ENCODE results near the gene TXNDC8. TPM values are rescaled to one million over a fixed set of nuclear protein-coding genes. Genes with fewer than 3 reads are reported as not detected.
"Not testable (repeated sequence)": the region's sequence is repeated elsewhere in the genome, so short reads cannot be mapped to it uniquely, and the experiment has no call there.

Gene TXNDC8
- total RNA-seq, 2 donors from 2014 or later: not detected

- 94% methylated on average over 2 of the region's 2 CpGs for WGBS
- Histone ChIP-seq H3K9me3 (no peaks in the 10 kb centered on the region), H3K4me3 (no peak overlapping the region), H3K27me3 (replicated peaks; ENCODE audit: insufficient read depth) (no peaks in the 10 kb centered on the region), H3K36me3 (no peaks in the 10 kb centered on the region), H3K27ac (no peak overlapping the region), H3K4me1 (replicated peaks) (no peaks in the 10 kb centered on the region)
- no peak for DNase-seq (ENCODE audit: low spot score)
- intact Hi-C loops (cut with DNase I): no loop called here
- TF ChIP-seq, protein P1, sequence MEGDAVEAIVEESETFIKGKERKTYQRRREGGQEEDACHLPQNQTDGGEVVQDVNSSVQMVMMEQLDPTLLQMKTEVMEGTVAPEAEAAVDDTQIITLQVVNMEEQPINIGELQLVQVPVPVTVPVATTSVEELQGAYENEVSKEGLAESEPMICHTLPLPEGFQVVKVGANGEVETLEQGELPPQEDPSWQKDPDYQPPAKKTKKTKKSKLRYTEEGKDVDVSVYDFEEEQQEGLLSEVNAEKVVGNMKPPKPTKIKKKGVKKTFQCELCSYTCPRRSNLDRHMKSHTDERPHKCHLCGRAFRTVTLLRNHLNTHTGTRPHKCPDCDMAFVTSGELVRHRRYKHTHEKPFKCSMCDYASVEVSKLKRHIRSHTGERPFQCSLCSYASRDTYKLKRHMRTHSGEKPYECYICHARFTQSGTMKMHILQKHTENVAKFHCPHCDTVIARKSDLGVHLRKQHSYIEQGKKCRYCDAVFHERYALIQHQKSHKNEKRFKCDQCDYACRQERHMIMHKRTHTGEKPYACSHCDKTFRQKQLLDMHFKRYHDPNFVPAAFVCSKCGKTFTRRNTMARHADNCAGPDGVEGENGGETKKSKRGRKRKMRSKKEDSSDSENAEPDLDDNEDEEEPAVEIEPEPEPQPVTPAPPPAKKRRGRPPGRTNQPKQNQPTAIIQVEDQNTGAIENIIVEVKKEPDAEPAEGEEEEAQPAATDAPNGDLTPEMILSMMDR (IDR thresholded peaks at IDR 0.05): no peak
- TF ChIP-seq POLR2AphosphoS5 (IDR thresholded peaks at IDR 0.05) (no peak), POLR2A (IDR thresholded peaks at IDR 0.05) (no peak)
Measured at GRCh38 chr9:110364451-110364850, 26.8 kb upstream of the TXNDC8 start.

GRCh38 chr9:110358992-110359391 lies 21.3 kb upstream of the TXNDC8 start:
- H3K9me3 ChIP-seq; H3K27me3 ChIP-seq (replicated peaks; ENCODE audit: insufficient read depth); DNase-seq (ENCODE audit: low spot score); H3K27ac ChIP-seq; H3K4me3 ChIP-seq; H3K36me3 ChIP-seq; intact Hi-C loops (cut with DNase I); H3K4me1 ChIP-seq (replicated peaks): not testable (repeated sequence)
- WGBS: 87% methylated on average over 2 of the region's 2 CpGs

- no peaks in the 10 kb centered on the region for H3K4me1 ChIP-seq (replicated peaks)
- H3K36me3 ChIP-seq: no peaks in the 10 kb centered on the region
- intact Hi-C loops (cut with DNase I): no loop called here
- TF ChIP-seq POLR2A (IDR thresholded peaks at IDR 0.05) (no peak), POLR2AphosphoS5 (IDR thresholded peaks at IDR 0.05) (no peak)
- TF ChIP-seq, protein P1 (IDR thresholded peaks at IDR 0.05): no peak
- no peak for DNase-seq (ENCODE audit: low spot score)
- no peaks in the 10 kb centered on the region for H3K9me3 ChIP-seq
- H3K27me3 ChIP-seq (replicated peaks; ENCODE audit: insufficient read depth): no peaks in the 10 kb centered on the region
- H3K4me3 ChIP-seq: no peak overlapping the region
- WGBS: 38% methylated on average over 2 of the region's 2 CpGs
- H3K27ac ChIP-seq: no peak overlapping the region
Measured at GRCh38 chr9:110357505-110357904, 19.8 kb upstream of the TXNDC8 start.

DNA sequence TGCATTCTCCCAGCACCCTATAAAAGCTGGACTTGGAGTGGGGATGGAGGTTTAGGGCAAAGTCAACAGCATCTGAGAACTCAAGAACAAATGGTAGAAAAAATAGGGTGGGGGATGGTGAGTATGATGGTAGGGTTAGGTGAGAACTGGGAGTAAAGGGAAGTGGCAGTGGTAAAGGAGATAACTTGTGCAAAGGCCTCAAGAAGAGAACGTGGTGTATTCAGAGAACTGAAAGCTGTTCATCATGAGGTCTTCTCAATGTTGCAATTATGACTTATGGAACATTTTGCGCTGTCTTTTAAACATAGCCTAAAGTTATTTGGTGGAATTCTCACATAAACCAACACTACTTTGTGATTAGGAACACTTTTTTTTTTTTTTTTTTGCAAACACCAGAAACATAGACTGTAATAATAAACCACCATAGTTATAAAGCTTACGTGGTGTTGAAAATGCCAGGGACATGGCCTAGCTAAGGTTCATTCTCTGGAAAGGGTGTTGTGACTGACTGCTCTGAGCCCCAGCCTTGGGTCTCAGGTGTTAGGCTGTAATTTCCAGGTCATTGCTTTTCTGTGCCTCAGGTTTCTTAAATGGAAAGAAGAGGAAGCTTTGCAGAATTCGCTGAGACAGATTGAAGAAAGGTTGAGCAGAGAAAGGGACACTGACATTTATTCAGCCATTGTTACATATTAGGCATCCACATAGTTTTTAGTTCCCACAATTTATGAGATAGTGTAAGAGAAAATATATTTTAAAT lies 19.2 kb upstream of the TXNDC8 start:
- 71% methylated on average over 4 of the region's 4 CpGs for WGBS
- Histone ChIP-seq H3K27ac (no peak overlapping the region), H3K36me3 (no peaks in the 10 kb centered on the region), H3K4me1 (replicated peaks) (no peaks in the 10 kb centered on the region), H3K4me3 (no peak overlapping the region), H3K9me3 (no peaks in the 10 kb centered on the region), H3K27me3 (replicated peaks; ENCODE audit: insufficient read depth) (no peaks in the 10 kb centered on the region)
- no peak for TF ChIP-seq POLR2AphosphoS5 (IDR thresholded peaks at IDR 0.05)
- intact Hi-C loops (cut with DNase I): no loop called here
- no peak for DNase-seq (ENCODE audit: low spot score)

DNA sequence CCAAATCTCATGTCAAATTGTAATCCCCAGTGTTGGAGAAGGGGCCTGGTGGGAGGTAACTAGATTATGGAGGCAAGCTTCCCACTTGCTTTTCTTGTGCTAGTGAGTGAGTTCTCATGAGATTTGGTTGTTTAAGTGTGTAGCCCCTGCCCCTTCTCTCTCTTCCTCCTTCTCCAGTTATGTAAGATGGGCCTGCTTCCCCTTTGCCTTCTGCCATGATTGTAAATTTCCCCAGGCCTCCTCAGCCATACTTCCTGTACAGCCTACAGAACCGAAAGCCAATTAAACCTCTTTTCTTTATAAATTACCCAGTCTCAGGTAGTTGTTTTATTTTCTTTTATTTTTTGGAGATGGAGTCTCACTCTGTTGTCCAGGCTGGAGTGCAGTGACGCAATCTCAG lies 18.2 kb upstream of the TXNDC8 start:
- Histone ChIP-seq H3K27me3 (replicated peaks; ENCODE audit: insufficient read depth) (no peaks in the 10 kb centered on the region), H3K4me1 (replicated peaks) (no peaks in the 10 kb centered on the region), H3K36me3 (no peaks in the 10 kb centered on the region), H3K9me3 (no peaks in the 10 kb centered on the region), H3K4me3 (no peak overlapping the region), H3K27ac (no peak overlapping the region)
- WGBS: 94% methylated on average over 2 of the region's 2 CpGs
- DNase-seq (ENCODE audit: low spot score): no peak
- intact Hi-C loops (cut with DNase I): no loop called here
- TF ChIP-seq POLR2A (IDR thresholded peaks at IDR 0.05): no peak
- TF ChIP-seq, protein P1 (IDR thresholded peaks at IDR 0.05): no peak
- TF ChIP-seq POLR2AphosphoS5 (IDR thresholded peaks at IDR 0.05): no peak

DNA sequence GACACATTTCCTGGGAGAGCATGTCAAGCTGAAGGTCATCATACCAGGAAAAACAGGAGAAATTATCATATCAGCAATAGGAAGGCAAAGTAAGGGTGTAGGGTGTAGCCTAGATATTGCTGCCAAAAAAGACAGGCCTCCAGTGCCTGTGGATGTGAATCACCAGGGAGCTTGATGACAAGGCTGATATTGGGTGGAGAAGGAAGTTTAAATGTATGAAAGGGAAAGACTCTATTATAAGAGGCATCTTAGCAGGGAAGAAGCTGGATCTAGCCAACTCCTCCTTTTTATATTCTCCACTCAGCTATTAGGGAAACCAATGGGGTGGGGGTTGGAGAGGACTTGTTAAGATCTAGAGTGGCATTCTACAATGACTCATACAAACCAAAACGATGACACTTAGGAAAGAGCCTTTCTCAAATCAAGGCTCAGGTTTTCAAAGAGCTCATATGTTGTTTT lies 13.4 kb upstream of the TXNDC8 start:
- intact Hi-C loops (cut with DNase I): no loop called here
- H3K36me3 ChIP-seq: no peaks in the 10 kb centered on the region
- no peaks in the 10 kb centered on the region for H3K9me3 ChIP-seq
- no peaks in the 10 kb centered on the region for H3K27me3 ChIP-seq (replicated peaks; ENCODE audit: insufficient read depth)
- H3K4me3 ChIP-seq: no peak overlapping the region
- no peaks in the 10 kb centered on the region for H3K4me1 ChIP-seq (replicated peaks)
- no peak for DNase-seq (ENCODE audit: low spot score)
- 26% methylated on average over 1 of the region's 1 CpG for WGBS
- no peak for TF ChIP-seq POLR2AphosphoS5 (IDR thresholded peaks at IDR 0.05)
- no peak overlapping the region for H3K27ac ChIP-seq
